Vagina (tissue), 2 donors: ENCODE measurements around the gene SPSB3.

Source experiments
- CTCF ChIP-seq, 3 experiments: fragments of 450-650 bp in 2 of 3; fragments of 200-600 bp in 1 of 3; sonication (generic) in 1 of 3; IDR thresholded peaks; one replicate each; pipeline ENCODE4 v1.5.1; 2017 to 2019; ENCODE audit warnings: antibody characterized with exemption in 3 of 3, mild to moderate bottlenecking in 2 of 3, moderate library complexity in 2 of 3
- POLR2AphosphoS5 ChIP-seq, 2 donors: sonication (generic); formaldehyde crosslinking; IDR thresholded peaks; one replicate each; pipeline ENCODE4 v1.9.0; 2017; ENCODE audit warnings: antibody characterized with exemption in 2 of 2, mild to moderate bottlenecking in 2 of 2, low read depth in 1 of 2; ENCODE audit not compliant: insufficient read depth in 1 of 2

GRCh38 chr16:1789643-1790045, 7.3 kb upstream of the SPSB3 start:
- TF ChIP-seq POLR2AphosphoS5 (IDR thresholded peaks at IDR 0.05; ENCODE audit: insufficient read depth in 1 of 2, low read depth in 1 of 2) = no peak
- TF ChIP-seq CTCF (IDR thresholded peaks at IDR 0.05) = no peak
